DND-41 (cell line): ENCODE data around the gene FRMPD1.

Experiments used
- CTCF ChIP-seq: IDR thresholded peaks from 2 replicates; pipeline ENCODE4 v1.5.1; 2012; ENCODE audit warnings: borderline replicate concordance, low read length, moderate library complexity, mild to moderate bottlenecking; ENCODE audit not compliant: poor library complexity, severe bottlenecking; ENCODE audit errors: extremely low read depth
- EZH2 ChIP-seq: IDR thresholded peaks from 3 replicates; pipeline ENCODE4 v1.6.1; 2012; ENCODE audit warnings: borderline replicate concordance, low read depth, mild to moderate bottlenecking, moderate library complexity, low read length, inconsistent platforms; ENCODE audit not compliant: severe bottlenecking

GRCh38 chr9:37784616-37785483 lies 134.1 kb downstream of the FRMPD1 start, which contains the start of gene EXOSC3:
- no peak for TF ChIP-seq CTCF
- TF ChIP-seq EZH2: no peak
